ENCODE measurements around the gene PTPN3. TPM values are rescaled to one million over a fixed set of nuclear protein-coding genes. Genes with fewer than 3 reads are reported as not detected.

The PTPN3 gene
- polyA plus RNA-seq, 3 donors: not detected

- Mint-ChIP-seq H3K36me3 (no peaks in the 10 kb centered on the region), H3K9me3 (peaks cover 0 to 3% (median 0%) of the 10 kb centered on the region in 7 donors), H3K27ac (no peak overlapping the region), H3K4me3 (peak overlapping the region in 1 of 2 donors; percentile 22), H3K4me1 (no peaks in the 10 kb centered on the region), H3K27me3 (ENCODE audit: low read depth in 3 of 3) (peaks cover 69 to 77% (median 70%) of the 10 kb centered on the region in 3 donors)
- H2AFZ ChIP-seq (ENCODE audit: insufficient read depth, low read depth, low read length, poor library complexity, severe bottlenecking): no peak overlapping the region
- no peaks in the 10 kb centered on the region for H4K20me1 ChIP-seq (ENCODE audit: insufficient read depth, low read length)
- H3K36me3 ChIP-seq (replicated peaks in 1 of 2; ENCODE audit: control insufficient read depth in 1 of 2, insufficient read depth in 2 of 2, low read length in 2 of 2): no peaks in the 10 kb centered on the region
- intact Hi-C loops (cut with micrococcal nuclease): no loop called here
- H3K27me3 ChIP-seq (ENCODE audit: control insufficient read depth in 2 of 2, insufficient read depth in 2 of 2, low read length in 2 of 2): peaks cover 21 to 61% of the 10 kb centered on the region in 2 donors
- H3K27ac ChIP-seq (ENCODE audit: low read depth in 1 of 2, low read length in 2 of 2): no peak overlapping the region
- no peak overlapping the region for H3K4me2 ChIP-seq (replicated peaks; ENCODE audit: extremely low read depth, low read length, poor library complexity, severe bottlenecking)
- WGBS (ENCODE audit: insufficient coverage): no CpG with 5 or more reads among the region's 2 CpGs
- no peak for DNase-seq
- no peaks in the 10 kb centered on the region for H3K79me2 ChIP-seq (ENCODE audit: insufficient read depth, low read length)
- H3K9ac ChIP-seq (ENCODE audit: insufficient read depth, low read length, poor library complexity, severe bottlenecking): no peak overlapping the region
- H3K9me3 ChIP-seq (replicated peaks in 1 of 2; ENCODE audit: control insufficient read depth in 1 of 2, insufficient read depth in 1 of 2, low read length in 2 of 2): no peaks in the 10 kb centered on the region
- no peak overlapping the region for H3K4me3 ChIP-seq (replicated peaks in 1 of 3; ENCODE audit: low read depth in 2 of 3, low read length in 3 of 3)
- no peaks in the 10 kb centered on the region for H3K4me1 ChIP-seq (ENCODE audit: control insufficient read depth in 1 of 2, insufficient read depth in 2 of 2, low read length in 2 of 2)
- TF ChIP-seq, protein P1, sequence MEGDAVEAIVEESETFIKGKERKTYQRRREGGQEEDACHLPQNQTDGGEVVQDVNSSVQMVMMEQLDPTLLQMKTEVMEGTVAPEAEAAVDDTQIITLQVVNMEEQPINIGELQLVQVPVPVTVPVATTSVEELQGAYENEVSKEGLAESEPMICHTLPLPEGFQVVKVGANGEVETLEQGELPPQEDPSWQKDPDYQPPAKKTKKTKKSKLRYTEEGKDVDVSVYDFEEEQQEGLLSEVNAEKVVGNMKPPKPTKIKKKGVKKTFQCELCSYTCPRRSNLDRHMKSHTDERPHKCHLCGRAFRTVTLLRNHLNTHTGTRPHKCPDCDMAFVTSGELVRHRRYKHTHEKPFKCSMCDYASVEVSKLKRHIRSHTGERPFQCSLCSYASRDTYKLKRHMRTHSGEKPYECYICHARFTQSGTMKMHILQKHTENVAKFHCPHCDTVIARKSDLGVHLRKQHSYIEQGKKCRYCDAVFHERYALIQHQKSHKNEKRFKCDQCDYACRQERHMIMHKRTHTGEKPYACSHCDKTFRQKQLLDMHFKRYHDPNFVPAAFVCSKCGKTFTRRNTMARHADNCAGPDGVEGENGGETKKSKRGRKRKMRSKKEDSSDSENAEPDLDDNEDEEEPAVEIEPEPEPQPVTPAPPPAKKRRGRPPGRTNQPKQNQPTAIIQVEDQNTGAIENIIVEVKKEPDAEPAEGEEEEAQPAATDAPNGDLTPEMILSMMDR (IDR thresholded peaks at IDR 0.05): no peak
These were observed 18.3 kb downstream of the PTPN3 start for GRCh38 chr9:109479822-109480221.

DNA sequence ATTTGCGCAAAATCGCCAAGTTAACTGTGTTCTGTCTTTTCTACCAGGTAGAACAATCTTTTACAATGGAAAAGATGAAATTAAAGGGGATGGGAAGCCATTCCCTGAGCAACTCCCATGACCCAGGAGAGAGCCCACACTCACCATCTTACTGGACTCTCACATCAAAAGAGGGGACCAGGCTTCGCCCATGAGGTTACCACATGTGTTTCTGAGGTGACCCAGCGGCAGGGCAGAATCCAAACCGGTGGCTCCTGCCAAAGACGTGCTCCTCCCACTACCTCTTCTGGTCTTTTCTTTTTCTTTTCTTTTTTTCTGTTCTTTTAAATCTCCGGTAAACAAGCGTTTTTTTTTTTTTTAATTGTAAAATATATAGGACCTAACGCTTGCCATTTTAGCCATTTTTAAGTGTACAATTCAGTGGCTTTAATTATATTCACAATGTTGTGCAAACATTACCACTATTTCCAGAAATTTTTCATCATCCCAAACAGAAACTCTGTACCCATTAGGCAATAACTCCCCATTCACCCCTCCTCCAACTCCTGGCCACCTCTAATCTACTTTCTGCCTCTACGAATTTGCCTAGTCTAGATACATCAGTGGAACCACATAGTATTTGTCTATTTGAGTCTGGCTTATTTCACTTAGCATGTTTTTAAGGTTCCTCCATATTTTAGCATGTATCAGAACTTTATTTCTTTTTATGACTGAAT, 19.3 kb downstream of the PTPN3 start:
- no peaks in the 10 kb centered on the region for H3K36me3 Mint-ChIP-seq
- 80% methylated on average over 1 of the region's 10 CpGs for WGBS (ENCODE audit: insufficient coverage)
- Histone ChIP-seq H3K79me2 (ENCODE audit: insufficient read depth, low read length) (no peaks in the 10 kb centered on the region), H3K4me2 (replicated peaks; ENCODE audit: extremely low read depth, low read length, poor library complexity, severe bottlenecking) (no peak overlapping the region), H2AFZ (ENCODE audit: insufficient read depth, low read depth, low read length, poor library complexity, severe bottlenecking) (no peak overlapping the region), H3K9ac (ENCODE audit: insufficient read depth, low read length, poor library complexity, severe bottlenecking) (no peak overlapping the region), H3K4me3 (replicated peaks in 1 of 3; ENCODE audit: low read depth in 2 of 3, low read length in 3 of 3) (no peak overlapping the region), H3K9me3 (replicated peaks in 1 of 2; ENCODE audit: control insufficient read depth in 1 of 2, insufficient read depth in 1 of 2, low read length in 2 of 2) (no peaks in the 10 kb centered on the region), H3K27me3 (ENCODE audit: control insufficient read depth in 2 of 2, insufficient read depth in 2 of 2, low read length in 2 of 2) (peaks cover 31 to 71% of the 10 kb centered on the region in 2 donors), H3K4me1 (ENCODE audit: control insufficient read depth in 1 of 2, insufficient read depth in 2 of 2, low read length in 2 of 2) (no peaks in the 10 kb centered on the region), H3K36me3 (replicated peaks in 1 of 2; ENCODE audit: control insufficient read depth in 1 of 2, insufficient read depth in 2 of 2, low read length in 2 of 2) (no peaks in the 10 kb centered on the region), H3K27ac (ENCODE audit: low read depth in 1 of 2, low read length in 2 of 2) (no peak overlapping the region), H4K20me1 (ENCODE audit: insufficient read depth, low read length) (no peaks in the 10 kb centered on the region)
- H3K27ac Mint-ChIP-seq: no peak overlapping the region
- peaks cover 74 to 77% (median 76%) of the 10 kb centered on the region in 3 donors for H3K27me3 Mint-ChIP-seq (ENCODE audit: low read depth in 3 of 3)
- no peaks in the 10 kb centered on the region for H3K4me1 Mint-ChIP-seq
- DNase-seq: no peak
- TF ChIP-seq, protein P1 (IDR thresholded peaks at IDR 0.05): no peak
- intact Hi-C loops (cut with micrococcal nuclease): no loop called here
- H3K4me3 Mint-ChIP-seq: peak overlapping the region in 1 of 2 donors; percentile 40
- peaks cover 0 to 5% (median 0%) of the 10 kb centered on the region in 7 donors for H3K9me3 Mint-ChIP-seq

All from CD14-positive monocyte (primary cell).